HG03460 (cell line): ENCODE data around the gene RBM39.
"Not testable (repeated sequence)": the region's sequence is repeated elsewhere in the genome, so short reads cannot be mapped to it uniquely, and the experiment has no call there.

ENCODE experiments used
- ATAC-seq: cut with Tn5 transposase; IDR thresholded peaks from one replicate; pipeline ENCODE4 v1.9.1; 2021; ENCODE audit not compliant: unreplicated experiment

The RBM39 gene

GRCh38 chr20:35756404-35756803, 14.3 kb upstream of the RBM39 start:
- ATAC-seq = no peak

GRCh38 chr20:35750611-35751010, 8.6 kb upstream of the RBM39 start:
- ATAC-seq = no peak

DNA sequence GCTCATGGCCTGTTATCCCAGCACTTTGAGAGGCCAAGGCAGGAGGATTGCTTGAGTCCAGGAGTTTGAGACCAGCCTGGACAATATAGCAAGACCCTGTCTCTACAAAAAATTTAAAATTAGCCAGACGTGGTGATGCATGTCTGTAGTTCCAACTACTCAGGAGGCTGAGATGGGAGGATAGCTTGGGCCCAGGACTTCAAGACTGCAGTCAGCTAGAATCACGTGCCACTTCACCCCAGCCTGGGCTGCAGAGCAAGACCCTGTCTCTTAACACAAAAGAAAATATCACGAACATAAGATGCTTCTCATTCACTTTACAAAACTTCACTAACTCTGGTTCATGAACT, 2.4 kb upstream of the RBM39 start:
- not testable (repeated sequence) for ATAC-seq

DNA sequence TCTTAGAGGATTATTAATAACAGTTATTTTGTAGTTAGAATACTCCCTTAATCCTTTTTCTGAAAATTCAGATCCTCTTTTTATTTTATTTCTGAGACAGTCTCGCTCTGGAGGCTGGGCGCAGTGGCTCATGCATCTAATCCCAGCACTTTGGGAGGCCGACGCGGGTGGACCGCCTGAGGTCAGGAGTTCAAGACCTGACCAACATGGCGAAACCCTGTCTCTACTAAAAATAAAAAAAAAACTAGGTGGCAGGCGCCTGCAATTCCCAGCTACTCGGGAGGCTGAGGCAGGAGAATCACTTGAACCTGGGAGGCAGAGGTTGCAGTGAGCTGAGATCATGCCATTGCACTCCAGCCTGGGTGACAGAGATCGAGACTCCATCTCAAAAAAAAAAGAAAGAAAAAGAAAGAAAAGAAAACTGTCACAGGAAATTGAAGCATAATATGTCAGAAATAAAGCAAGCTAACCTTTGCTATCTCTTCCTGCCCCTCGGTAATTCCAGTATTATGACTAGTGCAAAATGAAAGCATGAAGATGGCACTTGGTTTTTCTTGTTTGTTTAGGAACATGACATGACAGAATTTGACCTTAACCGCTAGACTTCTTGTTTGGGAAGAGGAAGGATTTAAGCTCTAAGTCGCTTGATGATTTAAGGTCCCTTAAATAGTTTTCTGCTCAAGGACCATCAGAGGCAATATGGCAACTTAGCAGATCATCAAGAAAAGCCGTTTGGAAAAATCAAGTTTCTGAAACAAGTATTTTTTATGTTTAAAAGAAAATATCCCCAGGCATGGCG, 1.8 kb upstream of the RBM39 start:
- ATAC-seq = no peak

- no peak for ATAC-seq
Measured at GRCh38 chr20:35742741-35743523, 872 bp upstream of the RBM39 start.

DNA sequence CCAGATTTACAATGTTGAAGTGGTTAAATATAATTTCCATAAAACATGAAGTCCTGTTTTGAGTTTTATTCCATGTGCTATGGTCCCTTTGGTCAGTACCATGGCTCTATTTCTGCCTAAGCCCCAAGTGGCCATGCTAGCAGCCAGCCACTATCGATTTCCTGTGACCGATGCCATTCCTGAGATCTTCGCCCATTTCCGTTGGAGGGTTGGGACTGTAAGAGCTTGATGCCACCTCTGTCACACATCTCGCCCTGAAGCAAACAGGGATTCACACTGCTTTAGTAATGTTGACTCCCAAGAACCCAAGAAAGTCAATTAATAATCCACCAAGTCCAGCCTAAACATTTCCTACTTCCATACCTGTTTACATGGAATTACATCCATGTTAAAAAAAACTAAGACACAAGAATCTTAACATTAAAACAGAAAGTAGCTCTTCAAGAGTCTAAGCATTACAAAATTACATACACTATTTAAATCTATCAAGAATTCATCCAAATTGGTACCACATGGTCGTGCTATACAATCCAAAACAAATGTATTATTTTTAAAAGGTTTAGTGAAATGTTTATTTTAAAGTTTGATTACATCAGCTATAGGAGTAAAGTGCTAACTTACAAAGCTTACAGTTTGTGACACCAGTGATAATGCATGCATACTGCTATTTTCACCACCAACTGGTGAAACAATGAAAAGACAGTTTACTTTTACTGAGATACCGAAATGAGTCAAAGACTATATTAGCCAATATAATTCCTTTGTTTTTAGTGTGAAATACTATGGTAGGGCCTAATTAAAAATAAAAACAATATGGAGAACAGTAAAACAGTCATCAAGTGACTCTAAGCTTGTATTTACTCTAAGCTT, 2.5 kb downstream of the RBM39 start:
- no peak for ATAC-seq

- ATAC-seq = no peak
Measured at GRCh38 chr20:35738410-35739179, 3.5 kb downstream of the RBM39 start.

GRCh38 chr20:35737865-35738333, 4.2 kb downstream of the RBM39 start:
- ATAC-seq = no peak

GRCh38 chr20:35735826-35736470, 6.1 kb downstream of the RBM39 start:
- no peak for ATAC-seq

DNA sequence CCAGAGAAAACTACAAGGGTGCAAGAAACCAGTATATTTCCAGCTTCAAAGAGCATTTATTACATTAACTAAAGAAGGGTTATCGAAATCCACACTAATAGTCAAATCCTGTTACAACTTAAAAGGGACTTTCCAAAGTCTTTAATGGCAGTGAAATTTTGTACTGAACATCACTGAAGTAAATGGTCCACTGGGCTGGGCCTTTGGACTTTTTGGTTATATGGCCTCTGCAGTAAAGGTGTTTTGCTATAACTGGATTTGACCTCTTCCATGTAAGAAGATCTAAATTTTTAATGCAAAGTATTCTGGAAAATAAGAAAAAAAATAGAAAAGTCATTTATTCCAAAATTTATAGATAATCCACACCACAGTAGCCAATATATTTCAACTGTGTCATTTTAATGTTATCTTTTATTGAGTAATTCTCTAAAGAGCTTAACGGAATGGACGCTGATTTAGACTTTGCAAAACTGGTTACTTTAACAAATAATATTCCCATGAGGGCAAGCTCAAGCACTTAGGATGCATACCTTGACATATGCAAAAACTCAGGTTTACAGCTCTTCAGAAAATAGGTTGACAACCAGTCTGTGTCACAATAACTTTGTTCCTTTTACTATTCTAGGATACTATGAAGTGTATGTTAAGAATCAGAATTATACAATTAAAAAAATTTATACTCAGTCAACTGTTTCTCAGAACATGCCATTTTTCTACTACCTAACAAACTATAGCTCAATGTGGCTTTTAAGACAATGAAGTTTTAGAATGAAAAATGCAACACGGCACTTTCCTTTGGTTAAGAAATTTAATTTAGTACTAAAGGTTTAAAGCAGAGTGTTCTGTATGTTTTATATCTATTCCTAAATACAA, 7.0 kb downstream of the RBM39 start:
- ATAC-seq = no peak

GRCh38 chr20:35734374-35734773, 7.7 kb downstream of the RBM39 start:
- no peak for ATAC-seq

DNA sequence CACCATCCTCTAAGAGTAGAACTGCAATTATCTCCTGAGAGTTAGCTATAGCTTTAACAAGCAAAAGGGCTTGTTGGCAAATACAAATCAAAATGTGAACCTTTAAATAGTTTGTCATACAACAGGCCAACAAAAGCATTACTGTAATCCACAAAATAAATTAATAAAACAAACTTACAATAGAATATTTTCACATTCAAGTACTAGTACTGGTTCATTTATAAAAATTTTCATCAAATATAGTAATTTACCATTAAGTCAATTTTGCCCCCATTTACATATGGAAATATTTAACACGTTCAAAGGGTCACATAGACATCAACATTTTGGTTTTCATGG, 9.4 kb downstream of the RBM39 start:
- no peak for ATAC-seq

- ATAC-seq = no peak
Measured at GRCh38 chr20:35731862-35732643, 10.0 kb downstream of the RBM39 start.

GRCh38 chr20:35731469-35731788, 10.6 kb downstream of the RBM39 start:
- no peak for ATAC-seq

GRCh38 chr20:35730583-35731468, 11.2 kb downstream of the RBM39 start:
- no peak for ATAC-seq

- no peak for ATAC-seq
Measured at GRCh38 chr20:35729836-35730582, 12.1 kb downstream of the RBM39 start.

DNA sequence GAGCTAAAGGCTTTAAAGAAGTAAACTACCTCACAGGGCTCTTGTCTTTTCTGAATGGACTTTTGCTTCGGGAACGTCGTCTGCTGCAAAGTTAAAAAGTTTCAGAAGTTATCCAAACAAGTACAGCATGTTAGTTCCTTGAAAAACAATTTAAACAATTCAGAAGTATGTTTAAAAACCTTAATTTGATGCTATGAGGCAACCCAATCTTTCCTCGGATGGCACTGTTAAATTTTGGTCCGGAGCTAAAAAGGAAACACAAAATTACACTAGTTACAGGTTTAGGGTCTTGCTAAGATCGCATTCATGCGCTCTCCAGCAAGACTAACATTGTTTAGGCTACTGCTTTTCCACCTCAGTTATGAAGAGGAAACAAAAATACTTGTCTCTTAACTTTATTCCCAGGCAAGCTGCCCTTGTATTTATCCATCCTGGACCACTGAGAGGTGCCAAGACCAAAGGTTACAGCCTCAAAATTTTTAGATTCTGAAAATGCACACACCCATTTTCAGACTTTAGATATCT, 12.7 kb downstream of the RBM39 start:
- ATAC-seq = no peak
